GM15510 (cell line): ENCODE results near the gene MACF1.

Source experiments
- POLR2A ChIP-seq: IDR thresholded peaks from 3 replicates; pipeline ENCODE4 v1.6.1; 2011; ENCODE audit warnings: borderline replicate concordance; ENCODE audit not compliant: insufficient read length; ENCODE audit errors: extremely low read depth

The MACF1 gene

GRCh38 chr1:39488793-39489566, 284.5 kb downstream of the MACF1 start:
- no peak for TF ChIP-seq POLR2A

- TF ChIP-seq POLR2A = no peak
Measured at GRCh38 chr1:39489567-39490239, 285.2 kb downstream of the MACF1 start.

GRCh38 chr1:39490596-39491145, 286.2 kb downstream of the MACF1 start:
- no peak for TF ChIP-seq POLR2A

GRCh38 chr1:39491146-39491921, 286.8 kb downstream of the MACF1 start, which contains the start of gene BMP8A:
BMP8A (plus strand) TSS chr1:39491636; CDS start chr1:39491992, 356 bp downstream.
- TF ChIP-seq POLR2A = no peak

- TF ChIP-seq POLR2A = no peak
Measured at GRCh38 chr1:39494671-39495410, 290.3 kb downstream of the MACF1 start.

- no peak for TF ChIP-seq POLR2A
Measured at GRCh38 chr1:39497585-39497984, 293.1 kb downstream of the MACF1 start.

- no peak for TF ChIP-seq POLR2A
Measured at GRCh38 chr1:39499668-39500067, 295.2 kb downstream of the MACF1 start.

GRCh38 chr1:39500862-39501389, 296.4 kb downstream of the MACF1 start:
- no peak for TF ChIP-seq POLR2A

GRCh38 chr1:39501666-39502065, 297.2 kb downstream of the MACF1 start:
- TF ChIP-seq POLR2A = no peak

GRCh38 chr1:39505289-39505688, 300.8 kb downstream of the MACF1 start:
- no peak for TF ChIP-seq POLR2A

- no peak for TF ChIP-seq POLR2A
Measured at GRCh38 chr1:39507230-39507928, 302.9 kb downstream of the MACF1 start.

GRCh38 chr1:39508266-39508665, 303.8 kb downstream of the MACF1 start:
- no peak for TF ChIP-seq POLR2A

GRCh38 chr1:39508857-39509305, 304.4 kb downstream of the MACF1 start:
- no peak for TF ChIP-seq POLR2A

- no peak for TF ChIP-seq POLR2A
Measured at GRCh38 chr1:39509360-39510009, 305.0 kb downstream of the MACF1 start.
